Measurements from ENCODE around the gene ATP2B2. TPM values are rescaled to one million over a fixed set of nuclear protein-coding genes. Genes with fewer than 3 reads are reported as not detected.

The ATP2B2 gene
- total RNA-seq, 1 donor from 2014 or later, result 0.42 TPM

- H3K4me1 Mint-ChIP-seq, result no peaks in the 10 kb centered on the region
- no peaks in the 10 kb centered on the region for H3K27me3 Mint-ChIP-seq (ENCODE audit: low read depth)
- peak overlapping the region; percentile 57 for H3K27ac Mint-ChIP-seq (ENCODE audit: unreplicated experiment)
- no peaks in the 10 kb centered on the region for H3K9me3 Mint-ChIP-seq
- no peak for DNase-seq (ENCODE audit: low read depth, low spot score)
- no peak for TF ChIP-seq CTCF (conservative IDR thresholded peaks at IDR 0.05)
- no peak overlapping the region for H3K4me3 Mint-ChIP-seq
- peaks cover 2% of the 10 kb centered on the region for H3K36me3 Mint-ChIP-seq (ENCODE audit: low read depth)
These were observed 225.2 kb downstream of the ATP2B2 start for GRCh38 chr3:10280177-10280529.

- Mint-ChIP-seq H3K36me3 (ENCODE audit: low read depth) (peaks cover 2% of the 10 kb centered on the region), H3K4me1 (peaks cover under 1% of the 10 kb centered on the region), H3K27ac (ENCODE audit: unreplicated experiment) (no peak overlapping the region), H3K9me3 (no peaks in the 10 kb centered on the region), H3K27me3 (ENCODE audit: low read depth) (no peaks in the 10 kb centered on the region), H3K4me3 (no peak overlapping the region)
- TF ChIP-seq CTCF (conservative IDR thresholded peaks at IDR 0.05), result no peak
- DNase-seq (ENCODE audit: low read depth, low spot score), result no peak
These were observed 225.8 kb downstream of the ATP2B2 start for GRCh38 chr3:10279384-10280176.

- no peak for DNase-seq (ENCODE audit: low read depth, low spot score)
- Mint-ChIP-seq H3K27me3 (ENCODE audit: low read depth) (no peaks in the 10 kb centered on the region), H3K27ac (ENCODE audit: unreplicated experiment) (no peak overlapping the region), H3K4me1 (peaks cover 10% of the 10 kb centered on the region), H3K9me3 (no peaks in the 10 kb centered on the region), H3K4me3 (no peak overlapping the region), H3K36me3 (ENCODE audit: low read depth) (peaks cover 2% of the 10 kb centered on the region)
- no peak for TF ChIP-seq CTCF (conservative IDR thresholded peaks at IDR 0.05)
These were observed 226.9 kb downstream of the ATP2B2 start for GRCh38 chr3:10278501-10278900.

GRCh38 chr3:10277115-10277625 lies 228.2 kb downstream of the ATP2B2 start:
- no peak overlapping the region for H3K27ac Mint-ChIP-seq (ENCODE audit: unreplicated experiment)
- TF ChIP-seq CTCF (conservative IDR thresholded peaks at IDR 0.05), result no peak
- peaks cover 2% of the 10 kb centered on the region for H3K36me3 Mint-ChIP-seq (ENCODE audit: low read depth)

GRCh38 chr3:10274601-10275000 lies 230.8 kb downstream of the ATP2B2 start:
- TF ChIP-seq CTCF (conservative IDR thresholded peaks at IDR 0.05), result no peak
- Mint-ChIP-seq H3K4me3 (no peak overlapping the region), H3K27me3 (ENCODE audit: low read depth) (no peaks in the 10 kb centered on the region), H3K4me1 (peaks cover 18% of the 10 kb centered on the region), H3K36me3 (ENCODE audit: low read depth) (peaks cover 2% of the 10 kb centered on the region), H3K9me3 (no peaks in the 10 kb centered on the region), H3K27ac (ENCODE audit: unreplicated experiment) (no peak overlapping the region)
- no peak for DNase-seq (ENCODE audit: low read depth, low spot score)

More at GRCh38 chr3:10277115-10277625, 228.2 kb downstream of the ATP2B2 start:
- no peaks in the 10 kb centered on the region for H3K9me3 Mint-ChIP-seq
- H3K4me3 Mint-ChIP-seq, result no peak overlapping the region
- H3K27me3 Mint-ChIP-seq (ENCODE audit: low read depth), result no peaks in the 10 kb centered on the region
- peaks cover 18% of the 10 kb centered on the region for H3K4me1 Mint-ChIP-seq
- DNase-seq (ENCODE audit: low read depth, low spot score), result no peak

Small RNA genes within 50 kb of the gene (microRNA-seq; reads per million reads assigned to microRNA genes)
- gene MIR378B (not detected), gene MIR885 (not detected)

Other genes with a start within 250 kb of the ATP2B2 start
- gene GHRL, start 212.6 kb downstream of the ATP2B2 start, total RNA-seq, result 0.35 and 0.43 TPM in 2 replicates
- 124 and 125 TPM in 2 replicates for gene SEC13, start 184.5 kb downstream of the ATP2B2 start, total RNA-seq

Measured in neural crest cell (in vitro differentiated cells).